Measurements from ENCODE around the gene ACOX3.

ACOX3 gene

DNA sequence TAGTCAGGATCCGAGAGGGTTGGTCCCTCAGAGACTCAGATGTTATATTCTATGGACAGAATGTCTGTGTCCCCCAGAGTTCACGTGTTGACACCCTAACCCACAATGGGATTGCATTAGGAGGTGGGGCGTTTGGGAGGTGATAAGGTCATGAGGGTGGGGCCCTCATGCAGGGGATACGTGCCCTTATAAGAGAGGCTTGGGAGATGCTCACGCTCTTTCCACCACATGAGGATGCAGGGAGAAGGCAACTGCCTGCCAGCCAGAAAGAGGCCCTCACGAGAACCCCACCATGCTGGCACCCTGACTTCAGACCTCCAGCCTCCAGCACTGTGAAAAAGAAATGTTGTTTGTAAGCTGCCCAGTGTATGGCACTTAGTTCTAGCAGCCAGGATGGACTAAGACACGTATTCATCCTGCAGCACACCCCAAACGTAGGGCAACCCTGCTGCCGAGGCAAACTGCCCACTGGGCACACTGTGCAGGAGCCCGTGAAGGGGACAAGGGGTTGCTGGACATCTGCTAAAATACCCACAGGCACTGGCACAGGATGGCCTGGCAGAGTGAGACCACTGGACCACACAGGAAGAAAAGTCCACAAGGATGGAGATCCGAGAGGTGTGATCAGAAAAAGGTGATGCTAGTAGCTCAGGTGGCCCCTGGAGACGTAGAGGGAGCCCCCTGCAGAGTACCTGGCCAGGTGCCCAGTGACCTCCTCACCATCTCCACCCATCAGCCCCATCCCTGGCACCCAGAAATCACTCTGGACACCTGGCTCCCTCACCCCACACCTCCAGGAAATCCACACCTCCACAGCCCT is 108.3 kb downstream of the ACOX3 start:
- no peak for DNase-seq

DNA sequence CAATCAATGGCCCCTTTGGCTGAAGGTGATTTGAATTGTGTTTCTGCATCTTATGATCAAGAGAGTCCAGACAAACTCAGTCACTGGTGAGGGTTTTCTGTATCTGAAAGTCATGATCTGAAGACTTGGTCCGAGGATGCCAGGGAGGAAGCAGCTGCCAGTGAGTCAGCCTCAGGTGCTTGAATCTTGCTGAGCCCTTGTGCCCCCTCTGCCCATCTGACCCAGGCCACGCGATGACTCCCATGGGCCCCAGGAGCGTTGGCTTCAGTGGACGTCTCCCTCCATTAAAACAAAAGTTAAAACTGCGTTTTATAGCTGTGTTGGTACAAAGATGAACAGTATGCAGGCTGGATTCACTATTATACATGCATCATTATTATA is 109.0 kb downstream of the ACOX3 start:
- no peak for DNase-seq

DNA sequence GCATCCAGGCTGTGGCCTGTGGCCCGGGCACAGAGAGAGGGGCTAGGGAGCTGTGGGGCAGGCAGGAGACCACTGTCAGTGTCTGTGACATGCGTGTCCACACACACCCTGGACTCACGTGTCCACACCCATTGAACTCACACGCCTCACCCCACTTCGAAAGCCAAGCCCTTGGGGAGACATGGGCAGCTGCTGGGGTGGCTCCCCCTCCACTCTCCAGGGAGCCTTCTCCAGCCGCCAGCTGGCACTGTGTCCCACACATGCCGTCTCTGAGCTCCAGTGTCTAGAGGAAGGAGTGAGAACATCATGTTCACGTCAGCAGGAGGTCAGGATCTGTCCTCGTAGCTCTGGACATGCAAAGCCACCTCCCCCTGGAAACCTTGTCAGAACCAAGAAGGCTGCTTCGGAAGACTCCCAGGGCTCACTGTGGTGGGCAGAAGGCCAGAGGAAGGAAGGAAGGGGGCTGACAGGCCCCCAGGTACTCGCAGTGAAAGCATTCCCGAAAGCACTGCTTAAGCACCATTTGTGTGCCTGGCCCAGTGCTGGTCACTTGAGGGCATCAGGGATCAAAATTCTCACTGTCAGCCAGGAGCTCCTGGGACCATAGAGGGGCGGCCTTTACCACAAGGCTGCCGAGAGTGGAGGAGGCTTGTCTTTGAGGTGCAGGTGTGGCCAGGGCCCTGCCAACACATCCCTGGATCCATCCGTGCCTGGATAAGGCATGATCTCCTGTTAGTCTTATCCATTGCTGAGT is 109.5 kb downstream of the ACOX3 start:
- no peak for DNase-seq

DNA sequence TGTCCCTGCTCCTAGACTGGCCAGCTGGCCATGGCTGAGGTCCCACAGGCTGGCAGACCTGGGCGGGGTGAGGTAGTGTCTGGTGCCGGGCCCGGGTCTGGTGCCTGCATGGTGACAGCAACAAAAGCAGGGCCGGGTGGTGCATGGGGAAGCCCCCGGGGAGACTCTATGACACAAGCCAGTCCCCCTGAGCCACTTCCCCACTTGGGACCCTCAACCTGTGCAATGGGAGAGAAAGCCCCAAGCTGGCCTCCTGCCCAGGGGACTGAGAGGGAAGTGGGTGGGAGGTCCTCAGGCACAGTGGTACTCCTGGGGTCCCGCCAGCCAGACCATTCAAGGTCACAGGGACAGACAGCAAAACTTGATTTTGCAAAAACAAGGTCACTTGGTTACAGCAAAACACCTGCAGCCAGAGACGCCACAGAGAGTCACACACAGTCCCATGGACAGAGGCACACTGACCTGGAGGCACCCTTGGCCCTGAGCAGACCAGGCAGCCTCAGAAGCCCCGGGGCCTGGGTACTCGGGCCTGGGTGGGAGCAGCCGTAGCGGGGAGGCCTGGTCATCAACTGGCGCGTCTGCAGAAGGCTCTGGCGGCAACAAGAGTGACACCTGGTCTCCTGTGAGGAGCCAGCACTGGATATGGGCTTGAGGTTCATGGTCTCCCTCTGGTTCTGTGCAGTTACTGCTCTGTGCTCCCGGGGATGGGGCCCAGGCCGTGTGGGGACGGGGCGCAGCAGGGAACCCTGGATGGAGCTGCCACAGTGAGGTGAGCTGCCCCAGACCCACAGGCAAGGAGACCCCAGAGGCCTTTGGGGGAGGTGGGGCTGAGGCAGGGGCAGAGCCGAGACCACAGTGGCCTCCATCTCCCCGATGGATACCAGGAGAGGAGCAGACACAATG is 110.4 kb downstream of the ACOX3 start:
- DNase-seq, result no peak

DNA sequence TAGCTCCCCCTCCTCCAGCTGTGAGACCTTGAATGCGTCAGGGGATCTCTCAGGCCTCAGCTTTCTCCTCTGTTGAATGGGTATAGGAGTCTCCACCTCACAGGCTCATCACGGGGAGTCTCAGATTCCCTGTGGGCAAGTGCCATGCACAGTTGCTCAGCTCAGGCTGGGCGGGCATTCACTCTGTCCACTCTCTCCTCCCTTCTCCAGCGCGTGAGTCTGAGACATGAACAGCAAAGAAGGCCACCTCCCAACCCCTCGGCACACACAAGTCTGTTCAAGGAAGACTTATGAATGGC is 111.0 kb downstream of the ACOX3 start:
- DNase-seq, result no peak

DNA sequence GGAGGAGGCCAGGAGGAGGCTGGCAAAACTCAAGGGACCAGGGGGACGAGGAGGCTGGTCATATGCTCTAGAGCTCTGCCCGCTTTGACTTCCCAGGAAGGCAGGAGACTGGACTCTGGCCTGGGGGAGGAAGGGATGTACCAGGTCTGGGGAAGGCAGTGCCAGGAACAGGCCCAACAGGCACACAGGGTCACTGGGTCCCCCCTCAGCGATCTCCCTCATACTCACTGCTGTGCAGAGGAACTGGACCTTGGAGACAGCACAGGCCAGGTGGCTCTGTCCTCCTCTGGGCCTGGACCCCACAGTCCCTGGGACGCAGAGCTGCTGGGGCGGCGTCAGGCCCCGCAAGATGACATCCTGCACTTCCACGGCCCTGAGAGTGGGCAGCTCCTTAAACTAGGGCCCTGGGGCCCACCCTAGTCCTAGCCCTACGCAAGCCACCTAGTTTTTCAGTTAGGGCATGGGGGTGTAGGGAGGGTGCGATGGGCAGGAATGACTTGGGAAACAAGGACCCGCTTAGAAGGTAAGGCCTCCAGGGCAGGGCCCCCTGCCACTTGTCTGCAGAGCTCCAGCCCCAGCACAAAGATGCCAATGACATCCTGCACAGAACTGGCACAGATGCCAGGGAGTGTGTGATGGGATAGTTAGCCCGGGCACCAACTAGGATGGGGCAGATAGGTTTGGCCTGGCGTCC is 111.5 kb downstream of the ACOX3 start:
- no peak for DNase-seq

DNA sequence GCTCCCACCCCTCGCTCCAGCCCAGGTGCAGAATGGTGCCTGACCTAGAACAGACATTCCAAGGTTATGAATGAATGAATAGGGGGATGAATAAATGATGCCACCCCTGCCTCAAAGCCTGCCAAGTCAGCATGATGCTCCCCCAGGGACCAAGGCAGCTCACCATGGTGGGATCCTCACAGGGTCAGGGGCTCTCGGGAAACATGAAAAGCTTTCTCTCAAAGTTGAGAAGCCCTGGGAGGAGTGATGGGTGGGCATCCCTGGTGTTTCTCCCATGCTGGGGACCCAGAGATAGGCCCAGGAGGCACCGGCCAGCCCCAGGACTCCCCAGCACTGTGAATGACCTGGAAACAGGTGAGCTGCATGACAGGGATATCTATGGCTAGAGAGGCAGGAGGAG is 112.1 kb downstream of the ACOX3 start:
- no peak for DNase-seq

DNA sequence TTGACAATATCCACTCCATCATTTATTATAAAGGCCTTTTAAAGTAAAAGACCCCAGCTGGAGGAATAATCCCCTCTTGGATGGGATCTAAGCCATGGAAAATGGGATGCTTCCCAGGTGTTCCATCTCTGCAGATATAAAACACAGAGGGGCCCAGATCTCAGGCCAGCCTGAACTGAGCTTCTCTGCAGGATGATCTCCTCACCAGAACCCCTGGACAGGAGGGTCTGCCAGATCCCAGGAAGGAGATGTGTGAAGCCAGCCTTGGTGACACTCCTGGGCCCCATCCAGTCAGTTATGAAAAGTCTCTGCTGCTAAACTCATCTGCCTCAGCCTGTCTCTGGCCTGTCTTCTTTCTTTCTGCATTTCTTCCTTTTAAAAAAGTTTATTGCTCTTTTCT is 114.3 kb downstream of the ACOX3 start:
- DNase-seq, result no peak

DNA sequence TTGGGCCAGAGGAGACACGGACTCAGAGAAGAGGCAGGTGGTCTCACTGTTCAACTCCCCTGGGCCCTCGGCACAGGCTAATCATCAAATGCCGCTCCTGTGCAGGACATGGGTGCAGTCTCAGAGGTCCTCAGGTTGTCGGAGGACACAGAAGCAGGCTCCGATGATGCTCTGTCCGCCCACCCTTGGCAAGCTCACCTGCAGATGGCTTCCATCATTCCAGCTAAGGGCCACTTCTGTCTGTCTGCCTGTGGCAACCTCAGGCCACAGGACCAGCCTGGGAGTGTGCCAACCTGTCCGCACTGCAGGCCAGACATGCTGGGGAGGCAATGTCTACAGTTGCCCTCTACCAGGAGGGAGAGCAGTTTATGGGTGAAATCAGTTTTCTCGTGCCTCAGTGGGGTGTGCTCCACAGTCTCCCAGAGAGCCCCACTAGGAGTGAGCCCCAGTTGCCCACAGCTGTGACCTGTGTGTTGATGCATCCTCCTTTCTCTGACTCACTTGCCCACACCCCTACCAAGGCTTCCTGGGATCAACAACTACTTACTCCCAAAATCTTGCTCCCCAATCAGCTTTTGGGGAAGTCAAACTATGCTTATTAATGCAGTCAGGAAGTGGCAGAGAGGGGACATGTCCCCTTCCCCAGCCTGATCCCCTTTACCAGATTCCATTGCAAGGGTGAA is 115.1 kb downstream of the ACOX3 start:
- no peak for DNase-seq

DNA sequence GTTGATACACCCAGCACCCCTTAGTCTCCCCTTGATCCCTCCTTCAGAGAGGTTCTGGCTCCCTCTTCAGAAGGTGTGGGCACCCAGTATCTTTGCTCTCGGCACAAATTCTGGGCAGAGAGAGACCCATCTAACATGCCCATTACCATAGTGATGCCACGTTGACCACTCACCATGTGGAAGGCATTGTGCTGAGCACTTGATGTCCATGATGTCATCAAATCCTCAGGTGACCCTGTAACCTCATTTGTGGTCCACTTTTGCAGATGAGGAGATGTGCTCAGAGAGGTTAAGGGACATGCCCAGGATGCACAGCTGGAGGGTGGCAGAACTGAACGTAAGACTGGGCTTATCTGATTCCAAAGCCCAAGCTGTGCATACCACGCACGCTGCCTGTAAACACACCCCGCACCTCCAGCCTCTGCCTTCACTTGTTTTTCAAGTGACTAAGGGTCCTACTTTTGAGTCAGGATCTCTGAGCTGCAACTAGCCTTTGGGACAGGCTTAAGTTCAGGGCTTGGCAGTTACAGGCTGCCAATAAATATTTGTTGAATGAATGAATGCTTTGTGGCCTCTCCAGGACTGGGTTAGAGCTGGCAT is 115.8 kb downstream of the ACOX3 start:
- no peak for DNase-seq

DNA sequence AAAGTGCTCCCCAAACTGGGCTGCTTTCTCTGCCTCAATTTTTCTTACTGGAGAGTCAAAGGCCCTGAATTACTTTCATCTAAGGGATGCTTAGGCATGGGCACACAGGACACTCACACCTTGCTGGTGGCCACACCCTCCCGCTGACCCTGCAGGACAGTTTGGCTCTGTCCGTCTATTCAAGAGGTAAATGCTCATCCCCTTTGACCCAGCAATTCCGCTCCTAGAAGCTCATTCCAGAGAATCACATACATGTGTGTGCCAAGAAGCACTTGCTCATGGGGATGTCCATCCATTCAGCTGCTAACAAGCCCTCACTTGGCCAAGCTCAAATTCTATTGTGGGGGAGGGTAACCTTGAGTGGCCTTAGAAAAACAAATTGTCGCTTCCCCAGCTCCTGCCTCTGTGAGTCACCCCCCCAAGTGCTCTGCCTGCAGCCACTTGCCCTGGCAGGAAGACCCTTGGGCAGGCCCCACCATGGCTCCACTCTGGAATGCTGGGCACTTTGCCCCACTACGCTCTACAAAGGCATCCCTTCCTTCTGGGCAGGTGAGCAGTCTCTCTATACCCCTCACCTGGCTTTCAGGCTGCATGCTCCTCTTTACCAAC is 116.5 kb downstream of the ACOX3 start:
- no peak for DNase-seq

DNA sequence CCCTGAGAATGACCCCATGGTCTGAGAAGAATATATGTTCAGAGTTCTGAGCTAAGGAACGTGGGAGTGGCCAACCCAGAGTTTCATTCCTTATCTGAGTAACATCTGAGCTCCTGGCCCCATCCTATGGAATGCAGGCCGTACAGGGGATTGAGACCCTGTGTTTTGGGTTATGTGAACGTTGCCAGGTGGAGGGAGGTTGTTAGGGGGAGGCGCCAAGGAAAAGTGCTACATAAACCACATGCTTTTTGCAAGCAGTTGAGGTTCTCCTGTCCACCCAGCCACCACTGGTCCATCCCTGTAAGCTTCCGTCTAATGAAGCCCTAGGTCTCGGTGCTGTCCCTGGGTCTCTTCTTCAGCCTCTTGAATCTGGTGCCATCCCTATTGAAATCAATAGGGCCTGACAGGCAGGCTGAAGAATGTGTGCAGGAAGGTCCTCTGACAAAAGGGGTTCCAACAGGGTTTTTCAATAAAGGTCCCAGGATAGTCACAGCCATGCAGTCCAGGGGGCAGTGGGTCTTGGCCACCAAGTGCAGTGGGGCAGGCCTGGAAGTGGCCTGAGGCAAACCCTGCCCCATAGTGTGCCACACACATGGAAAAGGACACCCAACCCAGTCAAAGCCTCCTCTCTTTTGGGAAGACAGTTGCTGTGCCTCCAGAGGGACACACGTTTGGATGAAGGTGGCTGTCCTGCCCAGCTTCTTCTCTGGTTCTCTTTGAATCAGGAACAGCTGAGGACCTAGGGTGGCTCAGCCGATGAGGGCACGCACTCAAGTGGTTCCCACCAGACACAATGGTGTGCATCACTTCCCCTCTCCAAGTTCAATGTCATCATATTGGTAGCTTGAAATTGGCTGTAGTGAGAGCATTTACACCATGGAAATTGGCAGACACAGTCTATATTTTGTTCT is 117.5 kb downstream of the ACOX3 start:
- no peak for DNase-seq

DNA sequence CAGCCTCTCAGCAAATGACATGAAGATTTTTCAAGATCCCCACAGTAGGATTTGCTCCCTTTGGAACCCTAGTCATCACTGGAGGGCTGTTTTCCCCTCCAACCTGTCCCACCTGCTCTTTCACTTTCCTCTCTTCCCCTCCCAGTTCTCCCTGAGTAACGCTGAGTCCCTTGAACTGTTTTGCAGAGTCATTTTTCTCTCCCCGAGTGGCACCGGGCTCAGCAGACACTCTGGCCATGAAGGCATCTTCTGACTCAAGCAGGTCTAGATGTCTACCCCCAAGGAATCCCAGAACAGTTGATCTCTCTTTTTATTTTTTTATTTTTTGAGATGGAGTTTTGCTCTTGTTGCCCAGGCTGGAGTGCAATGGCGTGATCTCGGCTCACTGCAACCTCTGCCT is 118.8 kb downstream of the ACOX3 start:
- DNase-seq, result no peak

DNA sequence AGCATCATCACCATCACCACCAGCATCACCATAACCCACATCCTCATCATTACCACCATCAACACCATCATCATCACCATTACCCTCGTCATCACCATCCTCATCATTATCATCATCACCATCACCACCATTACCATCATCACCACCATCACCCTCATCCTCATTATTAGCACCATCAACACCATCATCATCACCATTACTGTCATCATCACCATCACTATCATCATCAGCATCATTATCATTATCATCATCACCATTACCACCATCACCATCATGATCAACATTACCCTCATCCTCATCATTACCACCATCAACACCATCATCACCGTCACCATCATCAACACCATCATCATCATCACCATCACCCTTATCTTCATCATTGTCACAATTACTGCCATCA is 119.3 kb downstream of the ACOX3 start:
- DNase-seq, result no peak

DNA sequence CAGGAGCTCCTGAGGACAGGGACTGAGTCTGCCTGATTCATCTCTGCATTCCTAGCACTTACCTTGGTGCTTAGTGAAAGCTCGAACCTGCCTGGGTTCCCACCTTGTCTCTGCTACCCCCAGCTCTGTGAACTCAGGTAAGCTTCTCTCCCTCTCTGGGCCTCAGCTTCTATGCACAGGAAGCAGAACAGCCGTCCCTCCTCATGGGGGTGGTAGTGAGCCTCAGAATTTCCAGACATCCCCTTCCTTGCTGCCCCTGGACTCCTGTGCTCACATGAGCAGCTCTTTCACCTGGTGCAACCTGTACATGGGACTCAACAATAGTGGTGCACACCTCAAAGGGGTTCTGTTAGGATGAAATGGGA is 120.2 kb downstream of the ACOX3 start:
- no peak for DNase-seq

DNA sequence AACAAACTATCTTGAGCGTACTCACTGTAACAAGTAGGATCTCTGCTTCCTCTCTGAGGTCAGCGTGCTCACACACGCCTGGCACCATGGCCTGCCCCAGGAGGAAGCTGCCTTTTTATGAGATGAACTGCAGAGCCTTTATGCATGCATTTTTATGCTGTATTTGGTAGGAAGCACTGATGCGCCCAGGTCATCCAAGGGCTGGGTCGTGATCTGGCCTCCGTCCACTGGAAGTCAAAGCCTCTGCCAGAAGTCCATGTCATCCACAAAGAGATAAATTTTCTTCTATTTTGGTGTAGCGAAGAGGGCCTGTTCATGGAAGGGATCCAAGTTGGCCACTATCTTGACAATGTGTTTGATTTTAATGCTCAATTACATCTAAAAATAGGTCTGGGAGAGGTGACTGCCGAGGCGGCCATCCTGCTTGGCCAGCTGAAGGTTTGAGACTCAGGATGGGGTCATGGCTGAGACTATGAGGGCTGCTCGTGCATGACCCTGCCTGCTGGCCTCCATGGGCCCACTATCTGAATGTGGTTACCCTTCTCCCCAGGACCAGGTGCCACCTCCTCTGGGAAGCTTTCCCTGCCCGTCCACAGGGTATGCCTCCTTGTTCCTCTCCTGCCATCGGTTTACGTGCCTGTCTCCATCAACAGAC is 120.7 kb downstream of the ACOX3 start:
- no peak for DNase-seq

DNA sequence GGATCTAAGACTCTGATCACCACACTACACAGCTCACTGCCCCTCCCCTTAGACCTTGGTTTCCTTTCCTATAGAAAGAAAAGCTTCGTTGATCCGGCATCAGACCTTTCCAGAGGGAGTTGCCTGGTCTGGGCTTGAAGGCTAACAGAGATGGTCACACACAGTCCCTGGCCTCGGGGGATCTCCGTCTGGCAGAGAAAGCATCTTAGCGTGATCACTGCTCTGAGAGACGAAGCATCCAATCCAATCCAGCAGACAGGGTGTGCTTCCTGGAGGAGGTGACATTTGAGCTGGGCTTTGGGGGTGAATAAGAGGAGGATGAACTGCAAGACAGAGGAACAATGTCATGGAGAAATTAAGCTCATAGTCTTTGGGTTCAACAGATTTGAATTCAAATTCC is 121.5 kb downstream of the ACOX3 start:
- DNase-seq, result no peak

DNA sequence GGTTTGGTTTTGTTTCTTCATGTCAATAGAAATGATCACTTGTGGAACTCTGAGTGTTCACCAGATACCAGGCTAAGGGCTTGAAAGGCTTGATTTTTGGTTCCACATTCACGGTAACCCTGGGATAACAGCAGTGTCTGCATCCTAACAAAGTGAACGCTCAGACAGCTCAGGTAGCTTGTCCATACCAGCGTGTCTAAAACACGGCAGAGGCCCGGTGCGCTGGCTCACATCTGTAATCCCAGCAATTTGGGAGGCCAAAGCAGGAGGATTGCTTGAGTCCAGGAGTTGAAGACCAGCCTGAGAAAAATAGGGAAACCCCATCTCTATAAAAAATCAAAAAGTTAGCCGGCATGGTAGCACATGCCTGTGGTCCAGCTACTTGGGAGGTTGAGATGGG is 122.0 kb downstream of the ACOX3 start:
- no peak for DNase-seq

DNA sequence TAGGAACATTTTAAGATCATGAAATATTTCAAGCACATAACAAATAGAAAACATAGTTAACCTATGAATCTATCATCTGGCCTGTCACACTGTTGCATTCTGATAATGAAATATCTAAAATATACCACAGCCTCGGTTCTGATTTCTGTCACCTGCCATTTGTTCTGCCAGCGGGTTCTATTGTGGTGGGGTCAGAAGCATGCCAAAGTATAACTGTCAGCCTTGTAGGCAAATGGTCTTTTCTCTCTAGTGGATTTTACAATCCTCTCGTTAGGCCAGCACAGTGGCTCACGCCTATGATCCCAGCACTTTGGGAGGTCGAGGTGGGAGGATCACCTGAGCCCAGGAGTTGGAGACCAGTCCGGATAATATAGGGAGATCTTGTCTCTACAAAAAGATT is 123.0 kb downstream of the ACOX3 start:
- DNase-seq, result no peak

DNA sequence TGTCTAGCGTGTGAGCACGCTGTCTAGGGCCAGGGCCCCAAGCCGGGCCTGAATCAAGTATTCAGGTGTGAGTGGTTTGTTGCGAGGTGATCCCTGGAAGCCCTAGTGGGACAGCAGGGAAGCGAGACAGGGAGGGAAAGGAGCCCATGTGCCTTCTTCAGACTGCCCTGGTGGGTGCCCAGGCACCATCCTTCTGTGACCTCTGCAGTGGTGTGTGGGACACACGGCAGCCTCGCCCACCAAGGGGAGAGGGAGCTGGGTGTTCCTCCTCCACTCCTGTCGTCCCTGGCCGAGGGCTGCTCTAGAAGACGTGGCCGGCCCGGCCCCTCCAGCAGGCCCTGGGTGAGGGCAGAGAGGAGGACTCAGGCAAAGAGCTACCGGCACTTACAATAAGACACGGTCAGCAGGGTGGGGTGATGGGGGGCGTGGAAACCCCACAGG is 123.6 kb downstream of the ACOX3 start:
- no peak for DNase-seq
